Measurements from ENCODE around the gene CDH23.

CDH23 gene

DNA sequence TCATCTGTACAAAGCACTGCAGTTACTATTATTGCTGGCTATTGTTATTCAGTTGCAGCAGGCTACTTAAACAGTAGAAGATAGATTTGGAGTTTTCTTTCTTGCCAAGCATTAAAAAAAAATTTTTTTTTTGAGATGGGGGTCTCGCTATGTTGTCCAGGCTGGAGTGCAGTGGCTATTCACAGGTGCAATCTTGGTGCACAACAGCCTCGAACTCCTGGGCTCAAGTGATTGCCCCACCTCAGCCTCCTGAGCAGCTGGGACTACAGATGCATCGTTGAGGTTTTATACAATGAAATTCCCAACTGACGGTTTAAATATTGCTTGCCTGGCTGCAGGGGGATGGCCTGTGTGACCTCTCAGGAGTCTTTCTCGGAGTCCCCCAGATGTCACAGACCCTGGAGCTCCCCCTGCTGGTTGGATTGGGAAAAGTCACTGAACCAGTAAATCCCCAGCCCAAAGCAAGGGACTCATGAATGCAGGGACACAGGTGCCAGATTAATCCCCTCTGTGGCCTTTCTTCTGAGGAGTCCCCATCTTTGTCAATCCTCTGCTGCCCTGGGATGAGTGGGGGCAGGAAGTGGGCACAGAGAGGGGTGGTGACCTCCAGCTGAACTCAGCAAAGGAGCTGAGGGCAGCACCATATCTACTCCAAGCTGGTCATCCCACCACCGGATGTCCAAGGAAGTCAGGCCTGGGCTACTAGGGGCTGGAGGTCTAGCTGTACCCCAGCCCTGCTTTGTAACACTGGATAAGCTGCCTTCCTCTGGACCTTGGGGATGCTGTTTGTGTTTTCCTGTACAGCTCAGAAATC, 173.3 kb downstream of the CDH23 start:
- DNase-seq: peak; percentile 15 to 32

DNA sequence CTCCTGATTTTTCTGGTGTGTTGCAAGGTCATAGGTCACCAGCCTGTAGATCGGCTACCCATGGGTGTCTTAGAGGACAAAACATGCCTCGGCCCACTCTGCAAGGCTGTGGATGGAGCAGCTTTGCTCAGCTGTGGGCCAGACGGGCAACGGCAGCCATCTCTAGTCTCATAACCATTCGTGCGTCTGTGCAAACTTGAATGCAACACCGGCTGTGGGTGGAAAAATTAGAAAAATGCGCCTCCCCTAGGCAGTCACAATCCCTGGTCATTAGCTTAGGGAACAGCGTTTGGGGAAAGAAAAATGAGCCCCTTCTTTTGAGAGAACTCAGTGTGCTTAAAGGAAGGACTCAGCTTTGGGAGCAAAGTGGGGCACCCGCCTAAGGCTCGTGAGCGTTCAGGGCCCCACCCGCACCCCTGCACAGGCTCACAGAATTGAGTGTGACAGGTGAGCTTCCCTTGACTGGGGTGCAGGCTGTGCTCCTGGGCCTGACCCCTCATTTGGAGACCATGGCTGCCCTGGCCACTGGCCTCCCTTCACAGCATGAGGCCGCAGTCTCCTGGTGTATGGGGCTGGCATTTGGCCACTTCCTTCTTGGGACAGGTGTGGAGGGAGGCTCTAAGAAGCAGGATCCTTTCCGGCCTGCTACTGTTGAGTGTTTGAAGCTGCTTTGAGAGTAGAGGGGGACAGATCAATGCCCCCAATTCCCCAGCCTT, 174.9 kb downstream of the CDH23 start:
- DNase-seq: no peak

DNA sequence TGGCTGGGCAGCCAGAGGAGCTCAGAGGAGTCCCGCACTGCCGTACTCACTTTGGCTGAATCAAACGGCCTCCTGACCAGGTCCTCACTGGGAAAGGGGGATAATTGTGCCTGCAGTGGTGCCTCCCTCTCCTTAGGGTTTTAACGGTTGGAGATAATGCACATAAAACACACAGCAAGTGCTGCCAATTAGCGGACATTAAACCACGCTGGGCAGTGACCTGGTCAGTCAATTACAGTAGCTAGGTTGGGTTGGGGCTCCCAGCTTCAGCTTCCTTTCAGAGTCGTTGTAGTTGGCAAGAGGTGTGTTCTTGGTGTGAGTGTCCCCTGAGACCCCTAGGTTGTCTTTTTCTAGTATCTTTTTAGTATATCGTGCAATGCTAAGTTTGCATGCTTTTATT, 176.2 kb downstream of the CDH23 start:
- DNase-seq: no peak

DNA sequence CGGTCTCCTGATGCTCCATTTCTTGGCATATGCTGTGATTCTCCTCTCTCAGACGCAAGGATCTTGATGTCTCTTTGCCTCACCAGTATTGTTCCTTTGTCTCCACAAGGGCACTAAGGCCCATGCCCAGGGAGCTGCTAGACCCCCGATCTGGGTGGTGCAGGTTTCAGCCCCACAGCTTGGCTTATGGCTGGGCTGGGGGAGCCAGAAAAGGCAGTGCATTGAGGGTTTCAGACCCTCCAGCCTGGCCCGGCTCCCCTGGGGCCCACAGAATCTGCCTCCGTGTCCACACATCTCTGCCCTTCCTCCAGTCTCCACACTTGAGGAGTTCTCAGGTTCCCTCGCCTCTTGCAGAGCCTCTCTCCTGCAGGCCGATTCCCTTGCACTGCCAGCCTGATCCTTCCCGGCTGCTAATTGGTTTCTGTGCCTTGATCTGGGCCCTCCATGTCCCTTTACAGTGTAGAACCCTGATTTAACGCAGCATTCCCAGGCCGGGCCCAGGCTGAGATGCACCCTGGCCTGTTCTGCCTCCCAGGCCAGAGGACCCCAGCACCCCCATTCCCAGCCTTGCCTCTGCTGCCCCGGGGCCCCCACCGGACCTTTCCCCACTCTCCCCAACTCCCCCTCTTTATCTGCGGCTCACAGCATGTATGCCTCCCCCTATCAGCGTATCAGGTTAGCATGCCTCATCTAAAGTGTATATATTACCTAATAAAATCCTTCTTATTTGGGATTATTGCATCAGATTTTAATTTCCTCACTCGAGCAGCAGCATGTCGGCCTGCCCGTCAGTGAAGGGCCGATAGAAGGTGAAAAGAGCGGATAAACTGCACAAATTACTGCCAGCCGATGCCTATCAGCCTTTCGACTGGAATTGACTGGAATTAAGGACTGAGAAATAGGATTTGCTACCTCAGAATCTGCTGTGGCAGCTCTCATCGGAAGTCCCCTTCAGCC, 177.1 kb downstream of the CDH23 start:
- DNase-seq: no peak

DNA sequence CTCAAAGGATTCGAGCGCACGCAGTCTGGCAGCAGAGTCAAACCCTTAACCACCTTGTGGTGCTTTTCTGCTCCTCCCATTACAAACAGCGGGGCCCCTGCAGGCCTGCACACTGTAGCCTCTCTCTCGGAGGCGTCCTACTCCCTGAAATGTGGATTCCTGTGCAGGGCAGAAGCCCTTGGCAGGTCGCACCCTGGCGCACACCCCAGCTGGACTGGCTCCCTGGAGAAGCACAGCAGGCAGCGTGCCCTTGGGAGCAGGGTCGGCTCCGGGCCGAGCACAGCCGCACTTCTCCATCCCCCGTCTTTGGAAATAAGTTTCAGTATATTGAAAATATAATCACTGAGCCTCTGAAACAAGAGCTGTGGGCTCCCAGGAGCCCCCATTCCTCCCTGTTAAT, 178.7 kb downstream of the CDH23 start:
- DNase-seq: no peak

DNA sequence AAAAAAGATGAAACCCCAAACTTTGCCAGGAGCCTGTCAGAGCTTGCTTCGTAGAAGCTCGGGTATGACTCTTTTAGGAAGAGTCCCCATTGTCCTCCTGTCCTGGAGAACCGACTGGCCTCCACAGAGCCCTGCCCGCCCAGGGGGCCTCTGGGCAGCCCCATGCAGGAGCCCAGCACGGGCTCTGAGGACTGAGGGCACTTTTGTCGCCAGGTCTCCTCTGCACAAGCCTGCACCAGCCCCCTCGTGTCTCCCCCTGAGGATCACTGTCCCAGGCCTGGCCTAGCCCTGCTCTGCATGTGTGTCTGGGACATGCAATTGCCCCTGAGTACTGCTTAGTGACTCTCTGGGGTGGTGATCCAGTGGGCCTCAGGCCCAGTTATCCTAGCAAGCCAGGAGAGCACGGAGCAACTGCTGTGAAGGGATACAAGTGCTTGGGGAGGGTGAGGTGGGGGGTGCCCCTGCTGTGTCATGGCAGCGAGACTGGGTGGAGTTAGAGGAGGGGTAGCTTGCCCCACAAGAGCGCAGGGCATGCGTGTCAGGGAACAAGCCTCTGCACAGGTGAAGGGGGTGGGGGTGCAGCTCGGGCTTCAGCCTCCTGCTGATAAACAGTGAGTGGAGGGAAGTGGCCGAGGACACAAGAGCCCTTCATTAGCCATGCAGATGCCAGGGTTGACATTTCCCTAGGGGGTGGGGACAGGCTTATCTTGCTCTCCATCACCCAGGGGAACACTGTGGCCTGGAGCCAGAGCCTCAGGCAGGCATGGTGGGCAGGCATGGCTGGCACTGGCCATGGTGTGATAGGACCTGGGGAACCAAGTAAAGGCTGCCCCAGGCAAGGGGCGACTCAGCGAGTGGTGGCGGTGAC, 179.4 kb downstream of the CDH23 start:
- DNase-seq: peak in 1 of 2 experiments; percentile 1

DNA sequence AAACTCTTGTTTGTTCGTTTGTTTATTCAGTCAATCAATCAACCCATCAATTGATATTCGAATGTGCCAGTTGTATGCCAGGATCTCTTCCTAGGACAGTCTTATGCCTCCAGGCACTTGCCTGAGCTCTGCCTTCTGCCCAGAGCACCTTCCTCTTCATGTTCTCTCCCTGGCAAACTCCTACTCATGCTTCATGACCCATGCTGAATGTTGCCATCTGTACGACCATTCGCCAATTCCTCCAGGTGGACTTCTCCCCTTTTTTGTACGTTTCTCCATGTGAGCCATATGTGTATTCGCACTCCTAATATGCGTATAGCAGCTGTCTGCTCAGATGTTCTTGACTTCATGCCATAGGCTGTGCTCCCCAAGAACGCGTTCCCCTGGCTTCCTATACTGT, 180.1 kb downstream of the CDH23 start:
- no peak for DNase-seq

DNA sequence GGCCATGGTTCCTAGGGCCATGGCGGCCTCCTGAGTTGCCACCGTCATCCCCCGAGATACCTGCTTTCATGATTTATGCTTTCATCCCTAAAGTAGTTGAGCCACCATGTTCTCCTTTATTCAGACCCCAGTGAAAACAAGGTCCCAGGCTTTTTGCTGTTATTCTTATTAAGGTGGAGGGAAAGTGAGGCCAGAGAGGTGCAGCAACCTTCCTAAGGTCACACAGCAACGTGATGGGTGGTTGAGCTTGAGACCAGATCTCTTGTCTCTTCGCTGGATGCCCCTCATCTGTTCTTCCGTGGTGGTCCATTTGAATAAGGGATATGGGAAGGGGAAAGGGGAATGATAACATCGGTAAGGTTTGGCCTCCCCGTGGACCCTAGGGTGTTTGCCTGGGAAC, 180.6 kb downstream of the CDH23 start:
- DNase-seq: no peak

DNA sequence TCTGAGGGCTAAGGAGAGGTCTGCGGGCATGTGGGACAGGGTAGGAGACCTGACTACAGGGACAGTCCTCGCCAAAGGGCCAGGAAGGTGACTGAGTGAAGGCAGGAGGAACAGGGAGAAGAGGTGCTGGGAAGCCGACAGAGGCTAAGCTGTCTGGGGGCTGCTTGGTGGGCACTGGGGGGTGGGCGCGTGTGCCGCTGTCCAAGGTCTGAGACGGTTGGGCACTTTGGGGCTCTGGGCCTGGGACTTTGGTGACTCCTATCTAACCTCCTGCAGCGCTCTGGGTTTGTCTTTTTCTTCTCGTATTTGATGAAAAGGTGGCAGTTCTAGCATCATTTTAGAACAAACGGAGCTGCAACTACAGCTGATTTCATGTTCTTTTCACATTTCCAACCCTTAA, 181.3 kb downstream of the CDH23 start:
- no peak for DNase-seq

DNA sequence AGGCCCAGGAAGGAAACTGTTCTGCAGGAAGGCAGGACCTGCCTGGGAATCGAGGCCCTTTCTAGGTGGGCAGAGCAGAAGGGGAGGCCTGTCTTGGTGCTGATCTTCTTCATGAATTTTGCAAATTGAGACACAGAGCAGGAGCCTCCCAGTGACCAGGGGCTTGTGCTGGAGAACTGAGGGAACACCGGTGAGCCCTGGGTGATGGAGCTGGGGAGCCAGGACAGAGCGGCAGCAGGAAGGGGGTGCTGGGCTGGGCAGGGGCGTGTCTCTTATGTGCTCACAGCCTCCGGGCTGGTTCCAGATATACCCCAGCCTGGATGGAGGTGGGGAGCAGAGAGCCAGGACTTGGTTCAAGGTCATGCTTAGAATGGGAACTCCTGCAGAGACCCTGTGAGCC, 182.9 kb downstream of the CDH23 start:
- DNase-seq: no peak

DNA sequence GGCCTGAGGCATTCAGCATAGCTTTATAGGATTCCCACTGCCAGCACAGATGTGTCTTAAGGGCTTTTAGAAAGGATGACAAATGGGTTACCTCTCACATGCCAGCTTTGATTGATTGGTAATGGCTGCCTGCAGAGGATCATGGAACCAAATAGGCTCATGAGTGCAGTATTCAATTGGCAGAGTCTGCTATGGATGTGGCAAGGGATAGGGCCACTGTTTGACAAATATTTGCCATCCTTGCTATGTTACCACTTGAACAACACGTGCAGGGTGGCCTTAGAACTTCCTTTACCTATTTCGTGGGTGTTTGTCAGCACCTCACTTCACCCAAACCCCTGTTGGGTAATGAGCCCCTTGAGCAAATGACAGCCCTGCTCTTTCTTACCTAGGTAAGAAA, 183.7 kb downstream of the CDH23 start:
- DNase-seq: no peak

DNA sequence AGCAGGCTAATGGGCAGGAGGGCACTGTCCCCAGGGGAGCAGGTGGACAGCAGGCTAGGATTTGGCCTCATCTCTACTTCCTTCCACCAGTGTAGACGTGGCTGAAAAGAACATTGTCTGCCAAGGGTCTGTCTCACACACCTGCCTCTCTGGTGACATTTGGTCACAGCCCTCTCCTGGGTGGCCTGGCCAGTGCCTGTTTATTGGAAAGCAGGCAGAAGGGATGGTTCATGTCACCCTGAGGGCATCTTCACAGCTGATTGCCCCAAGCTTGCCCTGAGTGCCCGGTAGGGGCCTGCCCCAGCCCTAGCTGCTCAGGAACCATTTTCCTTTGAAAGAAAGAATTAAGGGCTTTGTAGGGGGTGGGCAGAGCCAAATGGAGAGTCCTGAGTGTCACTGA, 184.2 kb downstream of the CDH23 start:
- DNase-seq: no peak

DNA sequence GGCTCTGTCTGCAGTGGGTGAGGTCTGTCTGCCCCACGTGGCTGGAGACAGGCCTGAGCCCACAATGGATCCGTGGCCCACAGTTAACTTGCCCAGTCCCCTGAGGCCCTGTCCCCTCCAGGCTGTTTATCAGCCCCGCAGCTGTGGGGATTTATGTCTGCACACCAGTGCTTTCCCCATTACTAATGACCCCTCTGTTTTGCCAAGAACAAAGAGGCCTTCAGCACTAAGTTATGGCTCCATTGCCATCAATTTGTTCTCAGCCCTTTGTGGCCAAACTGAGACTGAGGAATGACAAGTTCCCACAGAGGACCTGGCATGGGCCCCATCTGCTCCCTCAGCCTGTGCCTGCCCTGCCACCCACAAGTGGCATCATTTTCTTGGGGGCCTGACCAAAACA, 184.7 kb downstream of the CDH23 start:
- DNase-seq: no peak

DNA sequence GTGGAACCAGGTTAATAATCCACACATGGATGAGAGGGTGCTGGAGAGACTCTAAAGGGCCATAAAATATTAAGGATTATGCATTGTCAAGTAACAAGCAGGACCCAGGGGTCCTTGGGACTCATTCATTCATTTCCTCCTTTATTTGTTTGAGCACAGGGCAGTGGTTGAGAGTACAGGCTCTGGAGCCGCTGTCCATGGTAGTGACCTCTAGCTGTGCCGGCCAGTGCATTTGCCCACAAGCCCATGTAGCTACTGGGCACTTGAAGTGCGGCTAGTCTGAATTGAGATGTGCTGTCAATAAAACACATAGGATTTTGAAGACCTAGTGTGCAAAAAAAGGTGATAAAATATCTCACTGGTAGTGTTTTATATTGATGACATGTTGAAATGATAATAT, 185.3 kb downstream of the CDH23 start:
- DNase-seq: no peak

DNA sequence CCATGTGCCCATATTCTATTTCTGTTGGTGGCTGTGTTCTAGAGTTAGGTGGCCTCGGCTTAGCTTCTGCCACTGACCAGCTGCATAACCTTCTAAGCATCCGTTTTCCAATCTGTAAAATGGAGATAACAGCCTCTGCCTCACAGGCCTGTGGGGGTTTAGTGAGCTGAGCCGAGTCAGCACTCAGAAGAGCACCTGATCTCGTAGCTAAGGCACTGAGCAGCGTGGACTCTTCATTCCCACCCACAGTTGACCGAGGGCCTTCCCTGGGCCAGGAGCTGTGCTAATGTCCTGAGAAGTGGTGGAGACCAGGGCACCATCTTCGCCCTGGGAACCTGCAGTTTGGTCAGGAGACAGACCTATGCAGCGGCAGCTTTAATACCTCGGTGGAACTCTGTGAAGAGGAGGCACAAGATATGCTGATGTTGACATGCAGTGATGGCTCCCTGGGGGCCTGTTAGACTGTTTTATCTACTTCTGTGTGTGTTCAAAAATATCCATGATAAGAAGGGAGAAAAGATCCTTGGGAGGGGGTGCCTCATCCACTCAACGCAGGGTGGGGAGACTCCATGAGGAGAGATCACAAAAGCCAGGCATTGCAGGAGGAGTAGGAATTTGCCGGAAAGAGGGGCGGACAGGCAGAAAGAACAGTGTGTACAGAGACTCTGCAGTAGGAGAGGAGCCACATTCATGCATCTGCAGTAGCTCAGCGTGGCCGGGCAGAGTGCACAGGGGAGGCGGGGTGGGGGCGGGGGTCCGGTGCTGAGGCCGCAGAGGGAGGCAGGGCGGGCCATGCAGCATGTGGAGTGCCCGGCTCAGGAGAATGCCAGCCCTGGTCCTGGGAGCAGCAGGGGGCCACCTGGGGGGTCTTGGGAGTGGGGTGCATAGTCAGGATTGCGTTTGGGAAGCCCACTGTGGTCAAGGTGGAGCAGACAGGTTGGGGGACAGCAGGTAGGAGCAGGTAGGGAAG, 186.1 kb downstream of the CDH23 start:
- DNase-seq: no peak

DNA sequence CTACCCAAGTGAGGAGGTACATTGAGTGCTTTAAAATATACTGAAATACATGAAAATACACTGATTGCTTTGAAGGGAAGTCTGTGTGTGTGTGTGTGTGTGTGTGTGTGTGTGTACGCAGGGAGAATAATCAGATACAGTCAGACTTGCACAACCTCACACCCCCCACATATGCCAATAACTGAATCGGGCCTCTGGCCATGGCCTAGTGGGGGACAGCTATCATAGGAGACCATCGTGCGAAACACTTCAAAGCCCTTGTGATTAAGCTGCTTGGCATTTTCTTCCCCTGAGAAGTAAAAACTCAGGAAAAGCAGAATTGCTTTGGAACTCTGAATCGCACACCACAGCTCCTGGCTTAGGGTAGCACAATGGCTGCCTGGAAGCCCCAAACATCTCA, 187.7 kb downstream of the CDH23 start:
- DNase-seq: no peak

DNA sequence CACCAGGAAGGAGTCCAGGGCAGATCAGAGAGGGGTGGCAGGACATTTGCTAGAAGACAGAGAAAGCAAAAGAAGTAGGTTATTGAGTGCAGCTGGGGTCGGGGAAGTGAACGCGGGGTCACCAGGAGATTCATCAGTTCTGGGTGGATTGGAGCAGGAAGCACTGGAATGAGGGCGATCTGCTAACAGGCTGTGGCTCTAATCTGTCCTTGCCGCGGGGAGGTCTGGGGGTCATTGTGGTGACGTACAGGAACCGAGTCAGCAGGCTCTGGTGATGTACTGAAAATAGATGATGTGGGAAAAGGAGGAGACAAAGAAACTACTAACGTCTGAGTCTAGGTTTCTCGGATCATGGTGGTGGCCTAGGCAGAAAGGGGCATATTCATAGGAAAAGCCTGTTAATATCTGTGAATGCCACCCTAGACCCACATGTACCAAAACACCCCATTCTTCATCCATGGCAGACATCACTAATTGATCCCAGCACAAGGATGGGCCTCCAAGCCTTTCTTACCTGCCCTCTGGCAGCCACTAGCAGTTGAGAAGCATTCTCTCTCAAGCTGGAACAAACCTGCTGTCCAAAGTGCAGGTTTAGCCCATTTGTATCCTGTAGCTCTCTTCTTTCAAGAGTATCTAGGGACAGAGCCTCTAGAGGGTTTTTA, 188.3 kb downstream of the CDH23 start:
- no peak for DNase-seq

DNA sequence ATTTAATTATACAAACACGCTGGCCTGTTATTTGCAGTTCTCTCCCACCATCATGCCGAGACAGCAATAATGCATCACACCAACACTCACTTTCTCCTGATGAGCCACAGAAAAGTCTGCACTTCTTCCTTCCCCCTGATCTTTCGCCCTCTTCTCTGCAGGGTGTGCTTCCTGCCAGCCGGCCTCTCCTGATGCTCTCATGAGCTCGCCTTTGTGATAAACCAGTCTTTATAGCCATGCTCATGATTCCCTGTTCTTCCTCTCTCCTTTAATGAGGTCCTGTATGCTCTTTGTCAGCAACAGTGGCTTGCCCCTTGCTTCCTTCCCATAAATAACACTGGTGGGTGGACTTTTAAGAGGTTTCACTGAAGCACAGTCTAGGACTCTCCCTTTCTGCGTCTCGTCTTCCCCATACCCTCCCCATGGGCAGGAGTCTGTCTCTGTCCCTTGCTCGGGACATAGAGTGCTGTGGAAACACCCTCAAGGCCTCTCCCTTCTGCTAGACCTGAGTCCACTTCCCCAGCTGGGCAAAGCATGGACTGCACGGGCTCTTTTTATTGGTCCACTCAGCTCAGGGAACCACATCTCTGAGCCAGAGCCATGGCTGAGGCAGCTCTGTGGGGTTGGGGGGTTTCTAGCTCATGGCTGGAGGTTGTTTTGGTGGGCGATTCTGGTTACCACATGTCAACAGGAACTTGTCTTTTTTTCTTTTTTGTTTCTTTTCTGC, 189.0 kb downstream of the CDH23 start:
- DNase-seq: no peak

DNA sequence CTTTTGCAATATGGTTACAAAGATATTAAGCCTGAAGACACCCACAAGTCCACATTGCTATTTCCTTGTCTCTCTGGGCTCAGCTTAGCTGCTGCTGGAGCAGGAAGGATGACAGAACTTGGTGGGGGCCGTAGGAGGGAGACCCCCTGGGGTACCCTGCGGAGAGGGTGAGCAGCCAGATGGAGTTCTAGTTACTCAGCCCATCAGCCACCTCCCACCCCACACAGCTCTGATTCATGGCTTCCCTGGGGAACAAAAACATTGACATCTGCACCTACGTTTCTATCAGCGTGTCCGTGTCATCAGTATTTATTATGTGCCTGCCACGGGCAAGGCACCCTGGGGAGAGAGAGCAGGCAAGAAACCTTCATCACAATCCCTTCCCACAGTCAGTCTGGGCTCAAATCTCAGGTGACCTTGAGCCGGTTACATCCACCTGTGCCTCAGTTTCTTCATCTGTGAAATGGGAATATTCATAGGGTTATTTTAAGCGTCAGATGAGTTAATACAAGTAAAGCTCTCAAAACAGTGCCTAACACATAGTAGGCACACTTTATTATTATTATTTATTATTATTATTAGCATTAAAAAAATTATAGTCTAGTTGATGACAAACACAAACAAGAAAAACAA, 191.3 kb downstream of the CDH23 start:
- no peak for DNase-seq

Measured in NCI-H2081 (cell line).